Activated naive CD8-positive, alpha-beta T cell treated with anti-CD3 and anti-CD28 coated beads, Interleukin-2, amount 10 ng/mL, durations not matched to agents 7 days and 5 days (primary cell): ENCODE results near the gene SIX4. TPM values are rescaled to one million over a fixed set of nuclear protein-coding genes. Genes with fewer than 3 reads are reported as not detected.

Source experiments
- ATAC-seq: fragments of 150-1000 bp; cut with Tn5 transposase; one replicate; pipeline ENCODE4 v1.10.0; 2021; ENCODE audit warnings: low read depth, moderate library complexity
- POLR2A ChIA-PET: fragments of 350-600 bp; sonication (Branson Sonifier 250); formaldehyde crosslinking; loops from one replicate; lab custom pipeline; 2021; ENCODE audit warnings: antibody characterized with exemption; lab: Charles Lee
- DNase-seq: peaks from one replicate; pipeline ENCODE4 v3.0.0; 2021
- H3K27ac Mint-ChIP-seq: one replicate; pipeline ENCODE4 v1.8.0; 2022; ENCODE audit warnings: mild to moderate bottlenecking, mixed read lengths
- H3K27me3 Mint-ChIP-seq: one replicate; pipeline ENCODE4 v1.8.0; 2022; ENCODE audit warnings: mild to moderate bottlenecking, moderate library complexity, mixed read lengths
- H3K36me3 Mint-ChIP-seq: one replicate; pipeline ENCODE4 v1.8.0; 2021; ENCODE audit warnings: mild to moderate bottlenecking, mixed read lengths
- H3K4me1 Mint-ChIP-seq: one replicate; pipeline ENCODE4 v1.8.0; 2021; ENCODE audit warnings: mixed read lengths
- H3K4me3 Mint-ChIP-seq: one replicate; pipeline ENCODE4 v1.8.0; 2022; ENCODE audit warnings: mild to moderate bottlenecking, moderate library complexity, mixed read lengths
- H3K9me3 Mint-ChIP-seq: one replicate; pipeline ENCODE4 v1.8.0; 2021; ENCODE audit warnings: mixed read lengths
- total RNA-seq, 2 experiments: library from RNA; stranded (reverse); gene quantifications; one replicate each; pipeline ENCODE4 v1.2.3, GENCODE V29; 2021

SIX4 gene
- total RNA-seq, 2 experiments from 2014 or later: 0.17 TPM; not detected in 1

DNA sequence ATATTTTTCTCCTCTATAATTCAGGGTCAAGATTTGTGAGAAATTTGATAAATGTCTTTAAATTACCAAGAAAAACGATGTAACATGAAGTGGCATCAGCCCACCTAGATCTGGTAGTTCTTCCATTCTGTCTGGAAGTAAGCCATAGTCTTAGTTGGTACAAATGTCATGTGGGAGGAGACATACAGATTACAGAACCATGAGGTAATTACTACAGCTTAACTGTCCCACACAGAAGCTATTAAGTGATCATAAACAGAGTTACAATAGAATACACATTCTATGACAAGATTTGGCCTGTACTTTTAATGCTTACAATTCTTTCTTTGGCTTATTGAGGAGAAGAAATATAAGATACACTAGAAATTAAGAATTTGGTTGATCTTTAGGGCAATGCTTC, 61.2 kb downstream of the SIX4 start:
- Mint-ChIP-seq H3K9me3 (no peaks in the 10 kb centered on the region), H3K27ac (no peak overlapping the region), H3K27me3 (peaks cover 70% of the 10 kb centered on the region), H3K4me3 (no peak overlapping the region), H3K36me3 (no peaks in the 10 kb centered on the region), H3K4me1 (peaks cover 8% of the 10 kb centered on the region)
- ATAC-seq: no peak
- POLR2A ChIA-PET: no interaction called here
- DNase-seq: no peak

DNA sequence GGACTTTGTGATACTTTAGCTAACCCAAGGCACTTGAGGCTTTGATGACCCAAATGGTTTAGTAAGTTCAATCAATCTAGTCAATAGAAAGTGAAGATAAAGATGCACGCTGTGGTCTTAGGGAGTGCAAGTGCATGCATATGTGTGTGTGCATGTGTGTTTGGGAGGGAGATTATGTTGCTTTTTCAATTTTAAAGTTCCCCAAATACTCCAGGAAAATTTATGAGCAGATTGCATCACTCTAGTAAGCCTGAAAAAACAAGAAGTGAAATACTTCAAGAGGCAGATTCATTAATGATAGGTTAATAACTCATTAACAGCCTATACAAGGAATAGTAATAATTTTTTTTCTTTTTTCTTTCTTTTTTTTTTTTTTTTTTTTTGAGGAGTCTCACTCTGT, 62.4 kb downstream of the SIX4 start:
- DNase-seq: no peak
- peaks cover 73% of the 10 kb centered on the region for H3K27me3 Mint-ChIP-seq
- POLR2A ChIA-PET: no interaction called here
- H3K27ac Mint-ChIP-seq: no peak overlapping the region
- no peak overlapping the region for H3K4me3 Mint-ChIP-seq
- H3K36me3 Mint-ChIP-seq: no peaks in the 10 kb centered on the region
- H3K9me3 Mint-ChIP-seq: no peaks in the 10 kb centered on the region
- ATAC-seq: no peak
- peaks cover 11% of the 10 kb centered on the region for H3K4me1 Mint-ChIP-seq

Other genes with a start within 250 kb of the SIX4 start
- gene C14orf39, start 238.3 kb downstream of the SIX4 start, total RNA-seq: not detected
- not detected for gene SIX6, start 215.2 kb downstream of the SIX4 start, total RNA-seq
- gene SIX1, start 74.9 kb downstream of the SIX4 start, total RNA-seq: not detected
- gene MNAT1, start 10.4 kb upstream of the SIX4 start, total RNA-seq: 10 to 100 TPM; 33.5 to 33.9 TPM